HG03571 (cell line): ENCODE data around the gene FBXL12.
"Not testable (repeated sequence)": the region's sequence is repeated elsewhere in the genome, so short reads cannot be mapped to it uniquely, and the experiment has no call there.

ENCODE experiments used
- ATAC-seq: cut with Tn5 transposase; IDR thresholded peaks from one replicate; pipeline ENCODE4 v1.9.1; 2021; ENCODE audit not compliant: unreplicated experiment

Gene FBXL12, protein sequence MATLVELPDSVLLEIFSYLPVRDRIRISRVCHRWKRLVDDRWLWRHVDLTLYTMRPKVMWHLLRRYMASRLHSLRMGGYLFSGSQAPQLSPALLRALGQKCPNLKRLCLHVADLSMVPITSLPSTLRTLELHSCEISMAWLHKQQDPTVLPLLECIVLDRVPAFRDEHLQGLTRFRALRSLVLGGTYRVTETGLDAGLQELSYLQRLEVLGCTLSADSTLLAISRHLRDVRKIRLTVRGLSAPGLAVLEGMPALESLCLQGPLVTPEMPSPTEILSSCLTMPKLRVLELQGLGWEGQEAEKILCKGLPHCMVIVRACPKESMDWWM

DNA sequence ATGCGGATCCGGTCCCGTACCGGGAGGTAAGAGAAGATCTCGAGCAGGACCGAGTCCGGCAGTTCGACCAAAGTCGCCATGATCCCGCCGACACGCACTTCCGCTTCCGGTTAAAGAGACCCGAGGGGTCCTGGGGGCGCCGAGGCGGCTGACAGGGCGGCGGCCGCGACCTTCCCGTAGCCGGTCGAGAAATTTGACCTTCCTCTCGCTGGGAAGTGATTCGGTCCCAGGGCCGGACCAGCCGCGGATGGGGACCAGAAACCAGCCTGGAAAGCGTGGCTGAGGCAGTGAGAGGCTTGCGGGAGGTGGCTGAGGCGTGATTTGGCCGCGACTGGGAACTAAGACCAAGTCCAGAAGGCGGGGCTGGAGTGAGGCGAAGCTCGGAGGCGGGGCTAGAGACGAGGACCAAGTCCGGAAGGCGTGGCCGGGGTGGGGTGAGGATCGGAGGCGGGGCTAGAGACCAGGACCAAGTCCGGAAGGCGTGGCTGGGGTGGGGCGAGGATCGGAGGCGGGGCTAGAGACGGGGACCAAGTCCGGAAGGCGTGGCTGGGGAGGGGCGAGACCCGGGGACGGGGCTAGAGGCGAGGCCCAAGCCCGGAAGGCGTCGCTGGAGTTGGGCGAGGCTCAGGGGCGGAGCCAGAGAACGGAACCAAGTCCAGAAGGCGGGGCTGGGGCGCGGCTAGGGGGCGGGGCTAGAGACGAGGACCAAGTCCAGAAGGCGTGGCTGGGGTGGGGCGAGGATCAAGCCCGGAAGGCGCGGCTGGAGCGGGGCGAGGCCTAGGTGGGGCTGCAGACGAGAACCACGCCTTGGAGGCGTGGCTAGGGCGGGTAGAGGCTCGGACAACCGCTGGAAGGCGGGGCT, at the start of gene FBXL12:
TSS of gene FBXL12 (minus strand) at position 346 of the 862 bp plus-strand sequence. CDS start at position 80, 266 bp downstream.
- peak; percentile 76 for ATAC-seq

DNA sequence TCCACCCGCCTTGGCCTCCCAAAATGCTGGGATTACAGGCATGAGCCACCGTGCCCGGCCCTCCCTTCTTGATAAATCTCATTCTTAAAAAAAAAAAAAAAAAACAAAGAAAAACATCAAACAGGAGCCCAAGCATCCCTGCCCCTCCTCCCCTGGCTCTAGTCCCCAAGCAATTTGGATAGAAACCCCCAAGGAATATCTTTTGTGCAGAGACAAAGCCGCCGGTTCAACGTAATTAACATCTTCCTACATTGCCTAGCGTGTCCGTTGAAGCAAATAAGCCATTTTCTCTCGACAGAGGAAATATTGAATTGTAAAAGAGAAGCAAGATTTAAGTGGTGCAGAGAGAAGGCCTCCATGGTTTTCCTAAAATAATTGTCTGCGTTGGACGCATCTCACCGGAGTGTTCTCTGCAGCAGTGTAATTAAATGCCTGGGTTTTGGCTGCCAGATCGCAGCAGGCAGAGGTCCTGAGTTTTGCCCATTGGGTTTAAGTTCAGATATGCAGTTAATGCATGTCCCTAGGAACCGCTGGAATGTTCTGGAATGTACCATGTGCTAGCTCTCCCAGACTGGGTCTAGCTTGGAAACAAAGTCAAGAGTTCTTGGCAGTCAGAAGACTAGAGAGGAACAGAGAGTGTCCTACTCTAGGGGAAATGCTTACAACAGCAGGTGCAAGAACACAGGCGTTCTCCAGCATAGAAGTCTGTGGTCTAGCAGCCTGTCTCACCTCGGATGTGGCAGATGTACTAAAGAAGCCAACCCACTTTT, 47.0 kb upstream of the FBXL12 start:
- no peak for ATAC-seq

DNA sequence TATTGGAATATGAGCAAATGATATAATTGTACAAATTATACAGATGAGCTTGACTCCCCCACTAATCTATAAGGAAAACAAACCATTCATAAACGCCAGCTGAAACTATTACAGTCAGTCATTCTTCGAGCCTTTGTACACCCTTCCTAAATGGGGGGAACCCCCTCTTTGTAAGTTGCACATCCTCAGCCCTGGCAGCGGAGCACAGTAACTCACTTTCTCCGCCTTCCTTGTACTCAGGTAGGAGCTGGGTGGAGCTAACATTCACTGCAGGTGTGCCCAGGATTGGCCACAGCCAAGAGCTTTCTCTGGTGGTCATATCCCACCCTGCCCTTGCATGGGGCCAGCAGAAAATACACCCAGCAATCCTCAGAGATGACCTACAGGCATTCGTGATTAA, 44.9 kb upstream of the FBXL12 start:
- ATAC-seq, result no peak

DNA sequence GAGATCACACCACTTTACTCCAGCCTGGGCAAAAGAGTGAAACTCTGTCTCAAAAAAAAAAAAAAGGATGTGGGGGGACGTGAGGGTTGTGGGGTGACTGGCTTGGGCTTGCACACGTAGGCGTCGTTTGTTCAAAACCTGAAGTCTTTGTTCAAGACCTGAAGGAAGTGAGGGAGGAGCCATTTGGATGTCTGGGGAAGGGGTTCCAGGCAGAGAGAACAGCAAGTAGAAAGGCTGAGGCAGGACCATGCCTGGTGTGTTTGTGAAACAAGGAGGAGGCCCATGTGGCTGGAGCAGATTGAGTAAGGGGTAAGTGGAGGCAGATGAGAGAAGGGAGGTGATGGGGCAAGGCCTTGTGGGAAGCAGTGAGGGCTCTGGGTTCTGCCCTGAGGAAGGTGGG, 44.1 kb upstream of the FBXL12 start:
- ATAC-seq, result no peak

DNA sequence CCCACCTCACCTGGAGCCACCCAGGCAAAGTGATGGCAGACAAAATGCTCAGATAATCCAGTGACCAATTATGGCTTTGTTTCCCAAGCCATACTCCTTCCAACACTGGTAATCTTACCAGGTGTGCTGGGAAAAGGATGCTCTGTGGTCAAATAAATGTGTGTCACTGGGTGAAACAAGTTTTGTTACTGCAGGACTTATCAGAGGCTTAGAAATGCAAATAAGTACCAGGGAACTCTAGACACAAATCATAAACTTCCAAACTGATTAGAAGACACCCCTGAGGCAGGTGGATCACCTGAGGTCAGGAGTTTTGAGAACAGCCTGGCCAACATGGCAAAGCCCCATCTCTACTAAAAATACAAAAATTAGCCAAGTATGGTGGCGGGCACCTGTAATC, 42.6 kb upstream of the FBXL12 start:
- no peak for ATAC-seq

DNA sequence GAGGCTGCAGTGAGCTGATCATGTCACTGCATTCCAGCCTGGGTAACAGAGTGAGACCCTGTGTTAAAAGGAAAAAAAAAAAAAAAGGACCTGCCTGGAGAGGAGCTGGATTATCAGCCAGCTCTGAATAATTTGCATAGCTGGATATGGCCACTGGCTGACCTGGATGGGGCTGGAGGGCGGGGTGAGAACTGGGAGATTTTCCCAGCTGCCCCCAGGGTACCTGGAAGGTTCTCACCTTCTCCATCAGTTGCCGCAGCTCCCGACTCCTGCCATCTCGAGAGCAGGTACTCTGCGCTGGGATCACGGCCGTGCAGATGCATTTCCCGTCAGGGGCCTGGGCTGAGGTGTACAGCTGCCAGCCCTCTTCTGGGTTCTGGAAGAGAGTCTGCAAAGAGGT, 41.5 kb upstream of the FBXL12 start:
- ATAC-seq, result no peak

DNA sequence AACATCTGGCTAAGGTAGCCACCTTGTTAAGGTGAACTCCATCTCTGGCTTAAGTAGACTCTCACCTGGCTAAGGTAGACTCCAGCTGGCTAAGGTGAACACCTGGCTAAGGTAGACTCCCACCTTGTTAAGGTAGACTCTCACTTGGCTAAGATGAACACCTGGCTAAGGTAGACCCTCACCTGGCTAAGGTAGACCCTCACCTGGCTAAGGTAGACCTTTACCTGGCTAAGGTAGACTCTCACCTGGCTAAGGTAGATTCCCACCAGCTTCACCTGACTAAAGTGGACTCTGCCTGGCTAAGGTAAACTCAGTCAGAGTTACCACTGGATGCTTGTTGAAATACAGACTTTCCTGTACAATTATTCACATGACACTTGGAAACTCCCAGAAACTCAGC, 39.9 kb upstream of the FBXL12 start:
- ATAC-seq, result no peak

DNA sequence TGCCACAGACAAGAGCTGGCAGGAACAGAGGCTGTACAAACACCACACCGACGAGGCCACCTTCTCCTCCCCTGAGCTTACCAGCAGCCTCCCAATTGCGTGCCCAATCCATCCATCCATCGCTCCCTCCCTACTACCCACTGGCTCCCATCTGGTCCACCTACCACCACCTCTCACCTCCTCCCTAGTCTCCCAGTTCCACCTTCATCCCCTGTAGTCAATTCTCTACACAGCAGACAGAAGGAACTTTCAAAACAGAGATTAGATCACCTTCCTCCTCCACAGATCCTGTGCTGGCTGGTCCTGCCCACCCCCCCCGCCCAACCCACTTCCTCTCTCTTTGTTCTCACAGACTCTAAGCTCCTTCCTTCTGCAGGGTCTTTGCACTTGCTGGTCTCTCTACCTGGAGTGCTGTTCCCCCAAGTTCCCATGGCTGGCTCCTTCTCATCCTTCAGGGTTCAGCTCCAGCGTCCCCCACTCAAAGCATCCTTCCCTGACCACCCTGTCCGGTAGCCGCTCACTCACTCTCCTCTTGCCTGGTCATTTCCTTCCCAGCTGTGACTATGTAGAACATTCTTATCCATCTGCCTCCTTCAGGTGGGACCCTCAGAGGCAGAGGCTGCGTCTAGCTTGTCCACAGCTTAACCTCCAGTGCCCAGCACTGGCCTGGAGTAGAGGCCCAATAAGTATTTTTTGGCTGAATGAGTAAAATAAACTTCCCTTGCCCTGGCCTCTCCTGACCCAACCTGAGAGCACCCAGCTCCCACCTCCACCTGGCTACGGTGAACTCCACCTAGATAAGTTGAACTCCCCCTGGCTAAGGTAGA, 39.3 kb upstream of the FBXL12 start:
- no peak for ATAC-seq

DNA sequence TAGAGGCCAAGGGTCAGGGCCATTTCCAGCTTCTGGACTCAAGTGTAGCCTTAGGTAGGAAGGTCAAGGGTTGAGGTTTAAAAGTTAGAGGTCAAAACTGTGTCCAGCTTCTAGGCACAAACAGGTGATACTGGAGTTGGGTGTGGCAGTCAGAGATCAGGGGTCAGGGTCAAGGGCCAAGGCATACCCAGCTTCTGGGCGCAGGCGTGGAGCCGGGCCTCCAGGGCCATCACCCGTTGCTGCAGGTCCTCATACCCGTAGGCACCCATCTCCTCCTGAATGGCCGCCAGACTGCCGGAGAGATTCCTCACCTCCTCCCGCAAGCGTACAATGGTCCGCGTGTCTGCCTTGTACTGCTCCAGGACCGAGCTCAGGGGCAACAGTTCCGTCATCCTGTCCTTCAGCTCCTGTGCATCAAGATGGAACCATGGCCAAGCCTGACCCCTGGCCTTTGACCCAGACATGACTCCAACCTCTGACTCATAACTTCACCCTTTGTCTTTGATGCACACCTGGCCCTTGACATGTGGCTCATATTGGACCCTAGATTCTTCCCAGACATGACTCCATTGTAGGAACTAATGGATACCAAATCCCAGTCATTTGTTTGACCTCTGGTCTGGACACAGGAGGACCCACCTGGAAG, 38.3 kb upstream of the FBXL12 start:
- ATAC-seq, result no peak

DNA sequence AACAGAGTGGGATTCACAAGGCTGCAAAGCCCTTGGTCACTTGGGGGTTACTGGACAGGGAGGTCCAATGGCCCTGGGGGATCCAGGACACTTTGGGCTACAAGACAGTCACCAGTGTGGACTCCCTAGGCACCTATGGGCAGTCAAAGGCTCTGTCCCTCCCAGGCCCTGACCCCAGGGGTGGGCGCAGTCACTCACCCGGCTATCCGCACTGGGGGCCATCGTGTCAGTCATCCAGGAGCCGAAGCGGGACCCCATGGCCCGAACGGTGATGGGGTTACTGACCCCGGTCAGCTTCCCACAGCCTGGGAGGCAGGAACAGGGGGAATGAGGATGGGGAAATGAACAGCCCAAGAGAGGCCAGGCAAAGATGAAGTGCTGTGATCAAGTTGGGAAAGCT, 37.7 kb upstream of the FBXL12 start:
- no peak for ATAC-seq

DNA sequence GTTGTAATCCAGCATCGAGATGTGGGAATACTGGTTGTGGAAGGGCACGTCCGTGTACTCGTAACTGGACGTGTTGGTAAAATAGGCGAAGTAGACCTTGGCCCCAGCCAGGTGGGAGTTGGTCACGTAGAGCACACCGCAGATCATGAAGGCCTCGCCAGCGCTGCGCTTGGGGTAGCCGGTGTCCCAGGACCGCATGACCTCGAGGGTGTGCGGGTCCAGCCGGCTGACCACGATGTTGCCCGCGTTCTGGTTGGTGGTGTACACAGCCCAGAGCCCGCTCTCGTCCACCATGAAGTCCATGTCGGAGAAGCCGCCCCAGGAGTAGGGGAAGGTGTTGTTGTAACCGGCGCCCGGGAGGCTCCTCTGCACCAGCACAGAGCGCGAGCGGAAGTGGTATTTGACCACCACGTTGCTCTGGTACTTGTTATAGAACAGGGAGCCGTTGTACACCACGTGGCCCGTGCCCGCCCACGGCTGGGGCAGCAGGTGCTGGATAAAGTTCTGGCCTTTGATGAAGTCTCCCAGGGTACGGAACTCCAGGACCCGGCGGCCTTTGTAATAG, 35.5 kb upstream of the FBXL12 start:
- ATAC-seq, result no peak

DNA sequence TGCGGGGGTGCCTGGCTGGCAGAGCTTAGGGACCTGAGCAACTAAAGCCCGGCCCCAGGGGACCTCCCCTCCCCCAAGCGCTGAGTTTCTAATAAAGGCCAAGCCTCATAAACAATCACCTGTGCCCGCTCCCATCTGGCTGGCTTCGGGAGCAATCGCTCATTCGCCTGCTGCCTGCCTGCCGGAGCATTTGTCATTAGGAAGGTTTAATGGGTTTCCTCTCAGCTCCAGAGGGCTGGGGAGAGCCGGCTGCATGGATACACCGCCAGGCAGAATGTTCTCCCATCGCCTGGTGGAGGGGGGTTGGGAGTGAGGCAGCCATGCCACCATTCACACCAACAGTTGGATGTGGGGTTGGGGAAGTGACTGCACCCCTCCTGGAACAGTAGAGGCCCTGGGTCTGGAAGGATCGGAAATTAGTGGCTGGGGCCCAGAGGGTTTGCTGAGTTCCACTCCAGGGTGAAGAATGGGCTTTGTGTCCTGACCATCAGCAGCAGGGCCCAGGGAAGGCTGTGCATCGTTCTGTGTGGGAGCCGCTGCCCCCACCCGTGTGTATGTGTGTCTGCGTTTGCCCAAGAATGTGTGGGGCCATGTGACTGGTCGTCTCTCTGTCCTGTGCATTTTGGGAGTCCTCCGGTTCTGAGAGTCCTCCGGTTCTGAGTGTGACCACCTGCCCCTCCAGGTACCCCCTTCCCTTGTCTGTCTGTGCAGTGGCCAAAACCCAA, 31.5 kb upstream of the FBXL12 start:
- no peak for ATAC-seq

DNA sequence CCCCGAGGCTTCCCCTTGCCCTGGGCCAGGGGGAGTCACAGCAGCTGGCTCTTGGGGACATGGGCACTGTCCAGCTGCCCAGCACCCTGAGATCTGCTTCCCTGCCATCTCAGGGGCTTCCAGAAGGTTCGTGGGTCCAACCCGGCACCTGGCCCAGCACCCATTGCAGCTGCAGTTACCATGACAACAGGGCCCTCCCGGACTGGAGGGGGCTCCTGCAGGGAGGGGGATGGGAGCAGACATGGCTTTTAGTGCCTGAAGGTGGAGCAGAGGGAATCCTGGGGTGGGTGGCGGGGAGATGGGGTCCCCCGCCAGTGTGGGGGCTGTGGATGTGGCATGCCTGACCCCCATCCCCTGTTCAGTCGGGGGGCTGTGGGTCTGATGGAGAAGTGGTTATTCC, 30.9 kb upstream of the FBXL12 start:
- no peak for ATAC-seq

DNA sequence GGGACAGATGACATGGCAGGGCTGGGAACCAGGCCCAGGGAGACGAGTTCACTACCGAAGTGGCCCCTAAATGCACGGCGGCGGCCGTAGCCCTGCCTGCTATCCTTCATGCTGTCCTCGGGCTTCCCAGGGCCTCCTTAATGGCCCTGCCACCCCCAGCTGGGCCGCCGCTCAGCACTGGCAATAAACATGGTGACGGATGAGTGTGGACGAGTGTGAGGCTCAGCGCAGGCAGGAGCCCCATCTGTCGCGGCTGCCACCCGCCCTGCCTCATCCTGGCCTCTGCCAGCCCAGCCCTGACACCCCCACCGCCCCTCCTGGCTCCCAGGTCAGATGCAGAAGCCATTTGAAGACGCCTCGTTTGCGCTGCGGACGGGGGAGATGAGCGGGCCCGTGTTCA, 29.9 kb upstream of the FBXL12 start:
- no peak for ATAC-seq

DNA sequence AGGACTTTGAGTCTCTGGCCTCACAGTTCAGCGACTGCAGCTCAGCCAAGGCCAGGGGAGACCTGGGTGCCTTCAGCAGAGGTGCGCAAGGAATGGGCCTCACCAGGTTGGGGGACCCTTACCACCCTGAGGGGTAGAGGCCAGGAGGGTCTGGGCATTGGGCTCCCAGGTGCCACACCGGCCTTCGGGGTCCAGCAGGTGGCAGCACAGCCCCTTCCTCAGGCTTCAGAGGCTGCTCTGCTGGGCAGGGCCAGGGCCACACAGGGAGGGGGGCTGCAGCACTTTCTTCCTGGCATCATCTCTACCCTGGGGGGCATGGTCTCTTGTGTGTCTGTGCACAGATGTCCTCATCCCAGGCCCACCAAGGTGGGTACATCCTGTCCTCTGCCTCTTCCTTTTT, 29.2 kb upstream of the FBXL12 start:
- no peak for ATAC-seq

DNA sequence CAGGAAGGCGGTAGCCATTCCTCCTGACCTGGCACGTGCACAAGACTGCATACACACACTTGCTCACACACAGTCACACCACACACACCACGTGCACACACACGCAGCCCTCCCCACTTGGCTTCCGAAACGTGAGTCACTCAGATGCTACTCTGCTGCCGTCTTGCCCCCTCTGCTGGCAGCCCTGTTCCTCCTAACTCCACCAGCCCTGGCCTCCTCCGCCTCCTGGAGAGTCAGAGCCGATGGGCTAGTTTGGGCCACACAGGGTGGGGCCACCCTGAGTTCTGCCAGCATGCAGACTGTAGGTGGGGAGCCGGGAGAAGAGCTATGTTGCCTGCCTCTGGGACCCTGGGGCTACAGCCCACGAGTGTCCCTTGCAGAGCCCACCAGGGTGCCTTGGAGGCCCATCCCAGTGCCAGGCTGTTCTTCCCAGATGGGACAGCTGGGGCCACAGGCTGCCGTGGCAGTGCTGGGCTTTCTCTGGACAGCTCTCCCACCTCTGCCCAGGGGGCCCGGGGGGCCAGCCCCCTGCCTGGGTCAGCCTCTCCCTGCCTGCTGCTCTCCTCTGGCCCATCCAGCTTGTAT, 28.3 kb upstream of the FBXL12 start:
- no peak for ATAC-seq

DNA sequence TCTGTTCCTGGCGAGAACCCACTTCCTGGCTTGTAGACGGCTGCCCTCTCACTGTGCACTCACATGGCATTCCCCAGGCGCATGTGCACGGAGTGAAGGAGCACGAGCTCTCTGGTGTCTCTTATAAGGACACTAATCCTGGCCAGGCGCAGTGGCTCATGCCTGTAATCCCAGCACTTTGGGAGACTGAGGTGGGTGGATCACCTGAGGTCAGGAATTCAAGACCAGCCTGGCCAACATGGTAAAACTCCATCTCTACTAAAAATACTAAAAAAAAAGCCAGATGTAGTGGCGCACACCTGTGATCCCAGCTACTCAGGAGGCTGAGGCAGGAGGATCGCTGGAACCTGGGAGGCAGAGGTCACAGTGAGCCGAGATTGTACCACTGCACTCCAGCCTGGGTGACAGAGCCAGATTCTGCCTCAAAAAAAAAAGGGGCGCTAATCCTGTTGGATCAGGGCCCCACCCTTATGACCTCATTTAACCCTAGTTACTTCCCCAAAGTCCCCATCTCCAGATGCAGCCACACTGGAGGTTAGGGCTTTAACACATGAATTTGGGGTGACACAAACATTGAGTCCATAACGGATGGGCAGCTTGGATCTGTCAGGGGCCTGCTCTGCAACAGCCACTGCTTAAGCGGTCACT, 24.9 kb upstream of the FBXL12 start:
- not testable (repeated sequence) for ATAC-seq

DNA sequence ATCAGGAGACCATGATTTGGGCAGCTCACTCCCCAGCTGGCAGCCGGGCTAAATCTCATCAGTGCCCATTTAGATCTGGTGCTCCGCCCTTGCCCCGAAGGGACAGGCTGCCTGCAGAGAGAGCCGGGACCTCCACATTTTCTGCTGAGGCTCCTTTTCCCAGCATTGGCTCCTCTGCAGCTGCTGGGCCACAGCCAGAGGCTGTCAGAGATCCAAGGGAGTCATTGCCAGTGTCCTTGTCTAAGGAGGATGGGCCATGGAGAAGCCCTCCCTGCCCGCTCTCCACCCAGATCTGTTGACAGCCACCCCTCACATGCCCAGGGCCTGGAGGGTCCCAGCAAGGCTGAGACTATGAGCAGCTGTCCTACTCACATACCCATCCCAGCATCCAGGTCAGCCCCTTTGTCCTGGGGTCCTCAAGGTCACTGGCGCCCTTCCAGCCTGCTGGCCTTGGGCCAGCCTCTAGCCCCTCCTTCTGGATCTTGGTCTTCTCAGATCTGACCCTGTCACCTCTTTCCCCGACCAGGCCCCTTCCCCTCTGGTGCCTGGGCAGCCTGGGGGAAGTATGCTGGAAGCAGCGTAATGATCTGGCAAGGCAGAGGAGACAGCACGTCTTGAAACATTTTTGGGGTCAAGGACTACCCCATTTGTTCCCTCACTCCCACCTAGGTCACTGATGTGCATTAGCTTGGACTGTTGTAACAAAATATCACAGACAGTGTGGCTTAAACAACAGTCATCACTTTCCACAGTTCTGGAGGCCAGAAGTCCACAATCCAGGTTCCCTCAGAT, 24.2 kb upstream of the FBXL12 start:
- ATAC-seq, result no peak
